ENCODE data around the gene GALR1.
"Not testable (repeated sequence)": the region's sequence is repeated elsewhere in the genome, so short reads cannot be mapped to it uniquely, and the experiment has no call there.

The GALR1 gene

GRCh38 chr18:77255426-77256105 is 5.9 kb downstream of the GALR1 start:
- H3K4me1 Mint-ChIP-seq = peaks cover 5% of the 10 kb centered on the region
- DNase-seq (ENCODE audit: low spot score in 2 of 2) = no peak
- no peak for ATAC-seq (replicated peaks; ENCODE audit: extremely low read depth, poor library complexity, severe bottlenecking)
- peaks cover 5% of the 10 kb centered on the region for H3K36me3 Mint-ChIP-seq (ENCODE audit: insufficient read depth)
- H3K9me3 Mint-ChIP-seq = peaks cover 8% of the 10 kb centered on the region
- peaks cover 63% of the 10 kb centered on the region for H3K27me3 Mint-ChIP-seq
- H3K4me3 Mint-ChIP-seq = no peak overlapping the region
- no peak overlapping the region for H3K27ac Mint-ChIP-seq (ENCODE audit: low read depth)

- Mint-ChIP-seq H3K4me1 (no peaks in the 10 kb centered on the region), H3K27me3 (peaks cover 52% of the 10 kb centered on the region), H3K9me3 (peaks cover 18% of the 10 kb centered on the region), H3K36me3 (ENCODE audit: insufficient read depth) (peaks cover 4% of the 10 kb centered on the region), H3K27ac (ENCODE audit: low read depth) (no peak overlapping the region), H3K4me3 (no peak overlapping the region)
- ATAC-seq (replicated peaks; ENCODE audit: extremely low read depth, poor library complexity, severe bottlenecking) (no peak), DNase-seq (ENCODE audit: low spot score in 2 of 2) (no peak)
These were observed 13.2 kb downstream of the GALR1 start for GRCh38 chr18:77262643-77263465.

GRCh38 chr18:77263466-77263763 is 13.8 kb downstream of the GALR1 start:
- DNase-seq (ENCODE audit: low spot score in 2 of 2) (no peak), ATAC-seq (replicated peaks; ENCODE audit: extremely low read depth, poor library complexity, severe bottlenecking) (no peak)
- peaks cover 14% of the 10 kb centered on the region for H3K9me3 Mint-ChIP-seq
- peaks cover 1% of the 10 kb centered on the region for H3K4me1 Mint-ChIP-seq
- H3K27ac Mint-ChIP-seq (ENCODE audit: low read depth) = no peak overlapping the region
- no peak overlapping the region for H3K4me3 Mint-ChIP-seq
- peaks cover 58% of the 10 kb centered on the region for H3K27me3 Mint-ChIP-seq
- peaks cover 2% of the 10 kb centered on the region for H3K36me3 Mint-ChIP-seq (ENCODE audit: insufficient read depth)

GRCh38 chr18:77267969-77268368 is 18.3 kb downstream of the GALR1 start:
- ATAC-seq (replicated peaks; ENCODE audit: extremely low read depth, poor library complexity, severe bottlenecking) = no peak
- Mint-ChIP-seq H3K27me3 (peaks cover 68% of the 10 kb centered on the region), H3K4me1 (peaks cover 5% of the 10 kb centered on the region), H3K27ac (ENCODE audit: low read depth) (no peak overlapping the region), H3K4me3 (no peak overlapping the region), H3K36me3 (ENCODE audit: insufficient read depth) (no peaks in the 10 kb centered on the region), H3K9me3 (peaks cover 10% of the 10 kb centered on the region)
- DNase-seq (ENCODE audit: low spot score in 2 of 2) = no peak

GRCh38 chr18:77268456-77268855 is 18.8 kb downstream of the GALR1 start:
- H3K9me3 Mint-ChIP-seq = peaks cover 10% of the 10 kb centered on the region
- peaks cover 64% of the 10 kb centered on the region for H3K27me3 Mint-ChIP-seq
- no peaks in the 10 kb centered on the region for H3K36me3 Mint-ChIP-seq (ENCODE audit: insufficient read depth)
- DNase-seq (ENCODE audit: low spot score in 2 of 2) (no peak), ATAC-seq (replicated peaks; ENCODE audit: extremely low read depth, poor library complexity, severe bottlenecking) (no peak)
- H3K4me3 Mint-ChIP-seq = no peak overlapping the region
- H3K27ac Mint-ChIP-seq (ENCODE audit: low read depth) = no peak overlapping the region
- H3K4me1 Mint-ChIP-seq = peaks cover 5% of the 10 kb centered on the region

- ATAC-seq (replicated peaks; ENCODE audit: extremely low read depth, poor library complexity, severe bottlenecking) = no peak
These were observed 22.2 kb downstream of the GALR1 start for GRCh38 chr18:77271576-77272481.

GRCh38 chr18:77290841-77291240 is 41.2 kb downstream of the GALR1 start:
- peaks cover 16% of the 10 kb centered on the region for H3K9me3 Mint-ChIP-seq
- H3K4me1 Mint-ChIP-seq; ATAC-seq (replicated peaks; ENCODE audit: extremely low read depth, poor library complexity, severe bottlenecking); DNase-seq (ENCODE audit: low spot score in 2 of 2); H3K4me3 Mint-ChIP-seq; H3K36me3 Mint-ChIP-seq (ENCODE audit: insufficient read depth); H3K27ac Mint-ChIP-seq (ENCODE audit: low read depth): not testable (repeated sequence)
- H3K27me3 Mint-ChIP-seq = peaks cover 43% of the 10 kb centered on the region

More at GRCh38 chr18:77271576-77272481, 22.2 kb downstream of the GALR1 start:
- H3K4me1 Mint-ChIP-seq = peaks cover 5% of the 10 kb centered on the region
- H3K36me3 Mint-ChIP-seq (ENCODE audit: insufficient read depth) = no peaks in the 10 kb centered on the region
- no peaks in the 10 kb centered on the region for H3K9me3 Mint-ChIP-seq
- H3K27ac Mint-ChIP-seq (ENCODE audit: low read depth) = no peak overlapping the region
- peaks cover 45% of the 10 kb centered on the region for H3K27me3 Mint-ChIP-seq
- no peak overlapping the region for H3K4me3 Mint-ChIP-seq
- no peak for DNase-seq (ENCODE audit: low spot score in 2 of 2)

GRCh38 chr18:77298172-77298571 is 48.5 kb downstream of the GALR1 start:
- H3K4me3 Mint-ChIP-seq = no peak overlapping the region
- no peaks in the 10 kb centered on the region for H3K4me1 Mint-ChIP-seq
- H3K27me3 Mint-ChIP-seq = peaks cover 24% of the 10 kb centered on the region
- H3K9me3 Mint-ChIP-seq = no peaks in the 10 kb centered on the region
- DNase-seq (ENCODE audit: low spot score in 2 of 2) = no peak
- no peaks in the 10 kb centered on the region for H3K36me3 Mint-ChIP-seq (ENCODE audit: insufficient read depth)
- no peak for ATAC-seq (replicated peaks; ENCODE audit: extremely low read depth, poor library complexity, severe bottlenecking)
- no peak overlapping the region for H3K27ac Mint-ChIP-seq (ENCODE audit: low read depth)

GRCh38 chr18:77299706-77300105 is 50.1 kb downstream of the GALR1 start:
- no peaks in the 10 kb centered on the region for H3K9me3 Mint-ChIP-seq
- no peak overlapping the region for H3K4me3 Mint-ChIP-seq
- peaks cover 31% of the 10 kb centered on the region for H3K27me3 Mint-ChIP-seq
- H3K4me1 Mint-ChIP-seq = no peaks in the 10 kb centered on the region
- no peak for DNase-seq (ENCODE audit: low spot score in 2 of 2)
- H3K36me3 Mint-ChIP-seq (ENCODE audit: insufficient read depth) = peaks cover 1% of the 10 kb centered on the region
- H3K27ac Mint-ChIP-seq (ENCODE audit: low read depth) = no peak overlapping the region
- no peak for ATAC-seq (replicated peaks; ENCODE audit: extremely low read depth, poor library complexity, severe bottlenecking)

- Mint-ChIP-seq H3K27me3 (peaks cover 32% of the 10 kb centered on the region), H3K36me3 (ENCODE audit: insufficient read depth) (peaks cover 1% of the 10 kb centered on the region), H3K4me3 (no peak overlapping the region), H3K4me1 (no peaks in the 10 kb centered on the region), H3K27ac (ENCODE audit: low read depth) (no peak overlapping the region), H3K9me3 (no peaks in the 10 kb centered on the region)
- DNase-seq (ENCODE audit: low spot score in 2 of 2) = no peak
- ATAC-seq (replicated peaks; ENCODE audit: extremely low read depth, poor library complexity, severe bottlenecking) = no peak
These were observed 50.9 kb downstream of the GALR1 start for GRCh38 chr18:77300579-77300978.

- H3K36me3 Mint-ChIP-seq (ENCODE audit: insufficient read depth) = peaks cover 1% of the 10 kb centered on the region
- no peak overlapping the region for H3K4me3 Mint-ChIP-seq
- DNase-seq (ENCODE audit: low spot score in 2 of 2) (no peak), ATAC-seq (replicated peaks; ENCODE audit: extremely low read depth, poor library complexity, severe bottlenecking) (no peak)
- H3K9me3 Mint-ChIP-seq = no peaks in the 10 kb centered on the region
- peaks cover 51% of the 10 kb centered on the region for H3K27me3 Mint-ChIP-seq
- no peaks in the 10 kb centered on the region for H3K4me1 Mint-ChIP-seq
- H3K27ac Mint-ChIP-seq (ENCODE audit: low read depth) = no peak overlapping the region
These were observed 54.6 kb downstream of the GALR1 start for GRCh38 chr18:77304268-77304667.

- Mint-ChIP-seq H3K27ac (ENCODE audit: low read depth) (no peak overlapping the region), H3K4me1 (no peaks in the 10 kb centered on the region), H3K4me3 (no peak overlapping the region), H3K9me3 (no peaks in the 10 kb centered on the region), H3K27me3 (peaks cover 49% of the 10 kb centered on the region), H3K36me3 (ENCODE audit: insufficient read depth) (peaks cover 1% of the 10 kb centered on the region)
- ATAC-seq (replicated peaks; ENCODE audit: extremely low read depth, poor library complexity, severe bottlenecking) (no peak), DNase-seq (ENCODE audit: low spot score in 2 of 2) (no peak)
These were observed 56.0 kb downstream of the GALR1 start for GRCh38 chr18:77305676-77306075.

Measured in central memory CD8-positive, alpha-beta T cell (primary cell).